Measurements from ENCODE around the gene ZFY. TPM values are rescaled to one million over a fixed set of nuclear protein-coding genes. Genes with fewer than 3 reads are reported as not detected.

Gene ZFY
- total and polyA plus RNA-seq, 2 of the 4 experiments (the other 2 are of a cell fraction) = not detected

- Histone ChIP-seq H4K8ac (ENCODE audit: low read depth in 2 of 2, low read length in 2 of 2) (no peak overlapping the region), H3K4ac (ENCODE audit: low read depth, low read length) (no peak overlapping the region), H3K79me1 (ENCODE audit: low read depth in 1 of 2, low read length in 2 of 2) (no peaks in the 10 kb centered on the region), H3K9me3 (ENCODE audit: control insufficient read depth, insufficient read depth, low read length) (no peaks in the 10 kb centered on the region), H4K5ac (ENCODE audit: low read depth, low read length) (no peak overlapping the region), H3K9me1 (ENCODE audit: insufficient read depth, low read length) (no peaks in the 10 kb centered on the region), H3K36me3 (ENCODE audit: control insufficient read depth, insufficient read depth, low read length) (no peaks in the 10 kb centered on the region), H2AK5ac (ENCODE audit: low read depth, low read length) (no peak overlapping the region), H3K14ac (replicated peaks; ENCODE audit: low read depth, low read length) (no peak overlapping the region), H3K27me3 (ENCODE audit: control insufficient read depth, insufficient read depth, low read length) (no peaks in the 10 kb centered on the region), H4K20me1 (ENCODE audit: insufficient read depth, low read length) (no peaks in the 10 kb centered on the region), H3K4me1 (ENCODE audit: control insufficient read depth, insufficient read depth, low read length) (no peaks in the 10 kb centered on the region), H3K56ac (ENCODE audit: extremely low read depth, insufficient read depth, low read length) (no peak overlapping the region), H2BK120ac (ENCODE audit: low read depth, low read length) (no peak overlapping the region), H3K4me3 (ENCODE audit: insufficient read depth, low read depth, low read length) (no peak overlapping the region), H3K9ac (ENCODE audit: low read depth, low read length) (no peak overlapping the region), H3K4me2 (ENCODE audit: low read depth, low read length) (no peak overlapping the region), H2BK5ac (ENCODE audit: low read depth, low read length, poor library complexity, severe bottlenecking) (no peak overlapping the region), H3K23ac (ENCODE audit: low read depth, low read length) (no peak overlapping the region), H2BK20ac (ENCODE audit: low read depth, low read length) (no peak overlapping the region), H3K18ac (ENCODE audit: low read depth, low read length) (no peak overlapping the region), H2AK9ac (replicated peaks; ENCODE audit: low read depth, low read length, poor library complexity) (no peak overlapping the region), H3K27ac (ENCODE audit: insufficient read depth, low read length) (no peak overlapping the region), H4K91ac (ENCODE audit: insufficient read depth, low read depth, low read length) (no peak overlapping the region), H2BK15ac (ENCODE audit: low read depth, low read length) (no peak overlapping the region), H2AFZ (replicated peaks; ENCODE audit: low read length, poor library complexity) (no peak overlapping the region)
- ATAC-seq (ENCODE audit: low read depth) (no peak), DNase-seq (no peak)
- dilution Hi-C loops (cut with HindIII; ENCODE audit: low sequenced_read_pairs, unreplicated experiment) = no loop called here
- in situ Hi-C loops (cut with MboI; ENCODE audit: low sequenced_read_pairs) = no loop called here
- ChIA-PET POLR2A (ENCODE audit: unreplicated experiment) (no interaction called here), CTCF (no interaction called here)
- intact Hi-C loops (cut with micrococcal nuclease) = no loop called here
- TF ChIP-seq POLR2A (IDR thresholded peaks at IDR 0.05; ENCODE audit: low read depth, low read length) (no peak), FOS (IDR thresholded peaks at IDR 0.05; ENCODE audit: low read depth, low read length) (no peak), RAD21 (IDR thresholded peaks at IDR 0.05; ENCODE audit: low read length) (no peak), MAFK (IDR thresholded peaks at IDR 0.05; ENCODE audit: low read depth, low read length) (no peak), USF2 (IDR thresholded peaks at IDR 0.05; ENCODE audit: low read depth, low read length) (no peak), MXI1 (IDR thresholded peaks at IDR 0.05; ENCODE audit: borderline replicate concordance, low read depth, low read length) (no peak), RFX5 (IDR thresholded peaks at IDR 0.05; ENCODE audit: low read depth, low read length) (no peak), BHLHE40 (IDR thresholded peaks at IDR 0.05; ENCODE audit: low read depth, low read length) (no peak), NFE2L2 (IDR thresholded peaks at IDR 0.05; ENCODE audit: low read depth, low read length) (no peak), MAZ (IDR thresholded peaks at IDR 0.05; ENCODE audit: borderline replicate concordance, low read depth, low read length) (no peak), SMC3 (IDR thresholded peaks at IDR 0.05; ENCODE audit: low read depth, low read length) (no peak), CHD1 (IDR thresholded peaks at IDR 0.05; ENCODE audit: low read depth, low read length) (no peak), RCOR1 (IDR thresholded peaks at IDR 0.05; ENCODE audit: insufficient replicate concordance, low read length) (no peak), CTCF (conservative IDR thresholded peaks at IDR 0.05; ENCODE audit: low read depth, low read length) (no peak), ELK1 (IDR thresholded peaks at IDR 0.05; ENCODE audit: borderline replicate concordance, low read depth, low read length) (no peak), CEBPB (IDR thresholded peaks at IDR 0.05; ENCODE audit: low read depth, low read length) (no peak)
- BruUV-seq (replicated peaks) = no TSS peak
- no CpG with 5 or more reads among the region's 1 CpG for WGBS, 2 experiments (ENCODE audit: extremely low coverage in 2 of 2, insufficient read length in 1 of 2)
Measured at GRCh38 chrY:2972708-2973107, 37.5 kb downstream of the ZFY start.

All from IMR-90 (cell line).